ENCODE results near the gene LAMA3. TPM values are rescaled to one million over a fixed set of nuclear protein-coding genes. Genes with fewer than 3 reads are reported as not detected.
A peak's percentile ranks its signal among the peaks of the same experiment; 100 is the strongest.

Gene LAMA3
- total and polyA plus RNA-seq, 10 donors, result 1.3 to 7.1 (median 3.0) TPM

- DNase-seq, result no peak
- WGBS, 5 donors, result 88 to 94% (median 89%) methylated on average over 9 to 10 of the region's 10 CpGs
- TF ChIP-seq POLR2A (IDR thresholded peaks at IDR 0.05), result no peak
- TF ChIP-seq POLR2AphosphoS5 (IDR thresholded peaks at IDR 0.05), result no peak
- TF ChIP-seq CTCF (IDR thresholded peaks at IDR 0.05 in 8 of 11, conservative IDR thresholded peaks at IDR 0.05 in 3 of 11), result no peak
- Histone ChIP-seq H3K4me3 (no peak overlapping the region), H3K27ac (no peak overlapping the region), H3K27me3 (replicated peaks in 1 of 7) (no peaks in the 10 kb centered on the region), H3K4me1 (no peaks in the 10 kb centered on the region), H3K9me3 (no peaks in the 10 kb centered on the region), H3K36me3 (no peaks in the 10 kb centered on the region)
- intact Hi-C loops (cut with DNase I; ENCODE audit: low total_unique reads), result no loop called here
Measured at GRCh38 chr18:23958036-23958435, 268.8 kb downstream of the LAMA3 start.

- Histone ChIP-seq H3K36me3 (no peaks in the 10 kb centered on the region), H3K9me3 (no peaks in the 10 kb centered on the region), H3K4me3 (no peak overlapping the region), H3K27me3 (replicated peaks in 1 of 7) (no peaks in the 10 kb centered on the region), H3K4me1 (peaks cover 6 to 49% (median 19%) of the 10 kb centered on the region in 6 donors), H3K27ac (no peak overlapping the region)
- no peak for TF ChIP-seq POLR2AphosphoS5 (IDR thresholded peaks at IDR 0.05)
- no peak for TF ChIP-seq POLR2A (IDR thresholded peaks at IDR 0.05)
- no peak for TF ChIP-seq CTCF (IDR thresholded peaks at IDR 0.05 in 8 of 11, conservative IDR thresholded peaks at IDR 0.05 in 3 of 11)
- intact Hi-C loops (cut with DNase I; ENCODE audit: low total_unique reads), result no loop called here
- DNase-seq, result no peak
- 79 to 96% (median 83%) methylated on average over 3 of the region's 3 CpGs for WGBS, 5 donors
Measured at GRCh38 chr18:23963443-23964165, 274.4 kb downstream of the LAMA3 start.

- DNase-seq, result no peak
- intact Hi-C loops (cut with DNase I; ENCODE audit: low total_unique reads), result no loop called here
- Histone ChIP-seq H3K4me1 (peaks cover 6 to 59% (median 23%) of the 10 kb centered on the region in 6 donors), H3K36me3 (no peaks in the 10 kb centered on the region), H3K27ac (peak overlapping the region in 1 of 8 donors; percentile 12), H3K27me3 (replicated peaks in 1 of 7) (no peaks in the 10 kb centered on the region), H3K4me3 (no peak overlapping the region), H3K9me3 (no peaks in the 10 kb centered on the region)
- peak in 1 of 11 experiments; percentile 25 for TF ChIP-seq CTCF (IDR thresholded peaks at IDR 0.05 in 8 of 11, conservative IDR thresholded peaks at IDR 0.05 in 3 of 11)
- TF ChIP-seq POLR2AphosphoS5 (IDR thresholded peaks at IDR 0.05), result no peak
- WGBS, 5 donors, result 86 to 93% (median 91%) methylated on average over 10 to 11 of the region's 11 CpGs
Measured at GRCh38 chr18:23964282-23965238, 275.3 kb downstream of the LAMA3 start.

DNA sequence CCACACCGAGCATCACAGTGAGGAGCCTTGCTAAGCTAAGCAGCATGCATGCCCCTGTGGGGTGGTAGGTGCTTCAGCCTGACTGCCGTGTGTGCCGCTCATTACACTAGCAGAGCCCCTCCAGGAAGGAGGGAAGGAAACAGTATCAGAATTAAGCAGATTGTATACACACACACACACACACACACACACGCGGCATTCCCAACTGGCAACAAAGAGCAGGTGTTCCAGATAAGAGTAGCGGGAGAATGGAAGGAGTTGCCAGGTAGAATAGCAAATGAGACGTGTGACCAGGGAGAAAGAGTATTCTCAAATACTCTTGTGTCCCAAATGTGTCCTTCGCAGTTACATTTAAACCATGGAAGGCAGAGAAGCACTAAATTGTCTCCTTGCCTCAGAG lies 277.7 kb downstream of the LAMA3 start:
- no peaks in the 10 kb centered on the region for H3K9me3 ChIP-seq
- WGBS, 5 donors, result 83 to 95% (median 87%) methylated on average over 8 of the region's 8 CpGs

More for the DNA sequence above, 277.7 kb downstream of the LAMA3 start:
- TF ChIP-seq POLR2AphosphoS5 (IDR thresholded peaks at IDR 0.05) (no peak), POLR2A (IDR thresholded peaks at IDR 0.05) (no peak), CTCF (IDR thresholded peaks at IDR 0.05 in 8 of 11, conservative IDR thresholded peaks at IDR 0.05 in 3 of 11) (no peak)
- Histone ChIP-seq H3K4me3 (peak overlapping the region in 1 of 8 donors; percentile 37), H3K27ac (peak overlapping the region in 3 of 8 donors; percentile 36 to 77 (median 61)), H3K36me3 (no peaks in the 10 kb centered on the region), H3K4me1 (peaks cover 14 to 81% (median 42%) of the 10 kb centered on the region in 6 donors), H3K27me3 (replicated peaks in 1 of 7) (no peaks in the 10 kb centered on the region)
- intact Hi-C loops (cut with DNase I; ENCODE audit: low total_unique reads), result no loop called here
- no peak for DNase-seq

Measured in spleen (tissue), 11 donors.